LNCaP clone FGC (cell line): ENCODE measurements around the gene FHDC1.

ENCODE experiments used
- DNase-seq: peaks from one replicate; pipeline ENCODE4 v3.0.0-alpha.2; 2011; ENCODE audit warnings: low read depth
- H3K4me3 ChIP-seq: 2 replicates; pipeline ENCODE4 v1.5.1; 2011; ENCODE audit warnings: mild to moderate bottlenecking, low read depth, low read length, control low read depth
- CTCF ChIP-seq: IDR thresholded peaks from 2 replicates; pipeline ENCODE4 v1.5.1; 2012; ENCODE audit warnings: mild to moderate bottlenecking; ENCODE audit not compliant: control insufficient read depth, insufficient read depth; ENCODE audit errors: extremely low read depth

The FHDC1 gene

GRCh38 chr4:152900395-152900794 is 35.7 kb upstream of the FHDC1 start:
- no peak overlapping the region for H3K4me3 ChIP-seq
- no peak for TF ChIP-seq CTCF
- DNase-seq = peak; percentile 70

GRCh38 chr4:152901205-152901604 is 34.9 kb upstream of the FHDC1 start:
- no peak for TF ChIP-seq CTCF
- no peak overlapping the region for H3K4me3 ChIP-seq
- DNase-seq = no peak

- DNase-seq = no peak
- no peak overlapping the region for H3K4me3 ChIP-seq
These were observed 32.5 kb upstream of the FHDC1 start for GRCh38 chr4:152903658-152904057.

GRCh38 chr4:152909901-152910300 is 26.2 kb upstream of the FHDC1 start:
- H3K4me3 ChIP-seq = no peak overlapping the region
- TF ChIP-seq CTCF = no peak
- DNase-seq = no peak

More at GRCh38 chr4:152903658-152904057, 32.5 kb upstream of the FHDC1 start:
- TF ChIP-seq CTCF = no peak

GRCh38 chr4:152910521-152910920 is 25.6 kb upstream of the FHDC1 start:
- DNase-seq = no peak
- no peak overlapping the region for H3K4me3 ChIP-seq
- peak; percentile 22; the same call in 1 of the 2 replicates for TF ChIP-seq CTCF

- no peak overlapping the region for H3K4me3 ChIP-seq
- no peak for DNase-seq
- no peak for TF ChIP-seq CTCF
These were observed 18.4 kb upstream of the FHDC1 start for GRCh38 chr4:152917543-152918395.

GRCh38 chr4:152919826-152920225 is 16.3 kb upstream of the FHDC1 start:
- TF ChIP-seq CTCF = no peak
- no peak for DNase-seq

More at GRCh38 chr4:152919826-152920225, 16.3 kb upstream of the FHDC1 start:
- no peak overlapping the region for H3K4me3 ChIP-seq
